GM12864 (cell line): ENCODE results near the gene ZNF107.

Experiments
- DNase-seq: peaks from one replicate; pipeline ENCODE4 v3.0.0-alpha.2; 2011; ENCODE audit warnings: low read depth
- H3K4me3 ChIP-seq: 2 replicates; pipeline ENCODE4 v1.5.1; 2011; ENCODE audit warnings: mild to moderate bottlenecking, low read depth, low read length, control low read depth
- TF ChIP-seq, protein P1 (sequence below): IDR thresholded peaks from 2 replicates; pipeline ENCODE4 v1.5.1; 2011; ENCODE audit warnings: low read depth, mild to moderate bottlenecking, moderate library complexity, low read length, control low read depth, inconsistent platforms; ENCODE audit errors: missing control alignments

The ZNF107 gene

GRCh38 chr7:64666663-64667050 is 724 bp downstream of the ZNF107 start:
- TF ChIP-seq, protein P1, sequence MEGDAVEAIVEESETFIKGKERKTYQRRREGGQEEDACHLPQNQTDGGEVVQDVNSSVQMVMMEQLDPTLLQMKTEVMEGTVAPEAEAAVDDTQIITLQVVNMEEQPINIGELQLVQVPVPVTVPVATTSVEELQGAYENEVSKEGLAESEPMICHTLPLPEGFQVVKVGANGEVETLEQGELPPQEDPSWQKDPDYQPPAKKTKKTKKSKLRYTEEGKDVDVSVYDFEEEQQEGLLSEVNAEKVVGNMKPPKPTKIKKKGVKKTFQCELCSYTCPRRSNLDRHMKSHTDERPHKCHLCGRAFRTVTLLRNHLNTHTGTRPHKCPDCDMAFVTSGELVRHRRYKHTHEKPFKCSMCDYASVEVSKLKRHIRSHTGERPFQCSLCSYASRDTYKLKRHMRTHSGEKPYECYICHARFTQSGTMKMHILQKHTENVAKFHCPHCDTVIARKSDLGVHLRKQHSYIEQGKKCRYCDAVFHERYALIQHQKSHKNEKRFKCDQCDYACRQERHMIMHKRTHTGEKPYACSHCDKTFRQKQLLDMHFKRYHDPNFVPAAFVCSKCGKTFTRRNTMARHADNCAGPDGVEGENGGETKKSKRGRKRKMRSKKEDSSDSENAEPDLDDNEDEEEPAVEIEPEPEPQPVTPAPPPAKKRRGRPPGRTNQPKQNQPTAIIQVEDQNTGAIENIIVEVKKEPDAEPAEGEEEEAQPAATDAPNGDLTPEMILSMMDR = no peak

GRCh38 chr7:64667311-64667710 is 1.4 kb downstream of the ZNF107 start:
- peak overlapping the region; percentile 94 for H3K4me3 ChIP-seq

More at GRCh38 chr7:64666663-64667050, 724 bp downstream of the ZNF107 start:
- no peak for DNase-seq
- peak overlapping the region; percentile 94 for H3K4me3 ChIP-seq

GRCh38 chr7:64672414-64672813 is 6.5 kb downstream of the ZNF107 start:
- DNase-seq = no peak
- TF ChIP-seq, protein P1 = no peak
- H3K4me3 ChIP-seq = no peak overlapping the region

More at GRCh38 chr7:64667311-64667710, 1.4 kb downstream of the ZNF107 start:
- TF ChIP-seq, protein P1 = no peak
- no peak for DNase-seq

DNA sequence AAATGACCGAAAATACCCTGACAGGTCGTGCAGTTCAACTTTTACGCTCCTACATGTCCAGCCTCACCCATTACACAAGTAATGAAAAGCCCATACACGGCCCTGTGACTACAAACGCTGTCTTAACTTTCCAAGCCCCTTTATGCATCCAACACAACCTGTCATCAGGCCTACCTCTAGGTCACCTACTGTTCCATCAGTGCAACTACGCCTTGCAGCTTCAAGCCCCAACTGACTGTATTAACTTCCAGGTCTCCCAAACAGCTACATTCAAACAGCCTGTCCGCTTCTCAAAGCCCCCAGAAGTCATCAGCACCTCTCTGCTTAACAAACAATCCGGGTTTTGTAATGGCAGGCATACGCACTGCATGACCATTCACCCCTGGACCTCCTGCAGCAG is 19.2 kb downstream of the ZNF107 start:
- TF ChIP-seq, protein P1 = peak; percentile 1
- DNase-seq = no peak
- no peak overlapping the region for H3K4me3 ChIP-seq

GRCh38 chr7:64685741-64686140 is 19.8 kb downstream of the ZNF107 start:
- TF ChIP-seq, protein P1 = no peak
- no peak for DNase-seq
- H3K4me3 ChIP-seq = no peak overlapping the region

GRCh38 chr7:64686493-64687184 is 20.7 kb downstream of the ZNF107 start:
- no peak overlapping the region for H3K4me3 ChIP-seq
- TF ChIP-seq, protein P1 = no peak
- DNase-seq = peak; percentile 4

DNA sequence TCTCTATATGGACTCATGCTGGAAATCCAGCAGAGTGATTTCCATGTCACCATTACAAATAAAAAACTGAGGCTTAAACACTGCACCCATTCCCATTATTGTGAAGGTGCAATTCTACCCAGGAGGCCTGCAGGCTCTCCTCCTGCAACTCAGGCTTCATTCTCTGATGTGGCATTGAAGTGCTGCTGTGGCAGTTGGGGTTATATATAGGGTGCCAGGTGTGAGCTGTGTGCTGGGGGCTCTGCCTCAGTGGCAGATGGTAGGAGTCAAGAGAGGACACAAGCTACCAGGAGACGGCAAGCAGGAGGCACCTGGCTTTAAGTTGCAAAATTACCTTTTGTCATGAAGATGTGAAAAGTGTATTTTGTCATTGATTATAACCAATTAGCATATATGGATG is 21.3 kb downstream of the ZNF107 start:
- TF ChIP-seq, protein P1 = no peak
- no peak overlapping the region for H3K4me3 ChIP-seq
- DNase-seq = no peak
